HL-60/S4 treated with phorbol 12-myristate 13-acetate at 8.2 ng/mL for 4 days and 3 days (cell line): ENCODE measurements around the gene NDUFAF2.

Experiments
- in situ Hi-C: fragments of 300-500 bp; cut with MboI; formaldehyde crosslinking; loops from 2 replicates; pipeline ENCODE4 v1.15.0; 2022; ENCODE audit warnings: low sequenced_read_pairs

The NDUFAF2 gene

GRCh38 chr5:61114441-61114840, 169.4 kb downstream of the NDUFAF2 start:
- in situ Hi-C loops: no loop called here

- in situ Hi-C loops: no loop called here
Observed at GRCh38 chr5:61115968-61116367, 171.0 kb downstream of the NDUFAF2 start.

GRCh38 chr5:61119066-61119465, 174.1 kb downstream of the NDUFAF2 start:
- in situ Hi-C loops: no loop called here

- in situ Hi-C loops: no loop called here
Observed at GRCh38 chr5:61120534-61120933, 175.5 kb downstream of the NDUFAF2 start.

GRCh38 chr5:61123145-61123544, 178.1 kb downstream of the NDUFAF2 start:
- in situ Hi-C loops: no loop called here

GRCh38 chr5:61130289-61130688, 185.3 kb downstream of the NDUFAF2 start:
- in situ Hi-C loops: no loop called here

- in situ Hi-C loops: no loop called here
Observed at GRCh38 chr5:61132559-61132958, 187.6 kb downstream of the NDUFAF2 start.

- in situ Hi-C loops: no loop called here
Observed at GRCh38 chr5:61137835-61138234, 192.8 kb downstream of the NDUFAF2 start.

GRCh38 chr5:61139094-61139873, 194.3 kb downstream of the NDUFAF2 start:
- in situ Hi-C loops: no loop called here

GRCh38 chr5:61139931-61140330, 194.9 kb downstream of the NDUFAF2 start:
- in situ Hi-C loops: no loop called here

GRCh38 chr5:61141801-61142200, 196.8 kb downstream of the NDUFAF2 start:
- in situ Hi-C loops: no loop called here

GRCh38 chr5:61142391-61142790, 197.4 kb downstream of the NDUFAF2 start:
- in situ Hi-C loops: no loop called here

GRCh38 chr5:61142811-61143210, 197.8 kb downstream of the NDUFAF2 start:
- in situ Hi-C loops: no loop called here

GRCh38 chr5:61148515-61148914, 203.5 kb downstream of the NDUFAF2 start:
- in situ Hi-C loops: no loop called here

- in situ Hi-C loops: no loop called here
Observed at GRCh38 chr5:61151893-61152292, 206.9 kb downstream of the NDUFAF2 start.

- in situ Hi-C loops: no loop called here
Observed at GRCh38 chr5:61159070-61159469, 214.1 kb downstream of the NDUFAF2 start.

GRCh38 chr5:61159836-61160235, 214.8 kb downstream of the NDUFAF2 start:
- in situ Hi-C loops: no loop called here

- in situ Hi-C loops: no loop called here
Observed at GRCh38 chr5:61160497-61160896, 215.5 kb downstream of the NDUFAF2 start.

GRCh38 chr5:61162010-61162831, 217.2 kb downstream of the NDUFAF2 start, which contains the start of gene SMIM15:
SMIM15 (minus strand) TSS chr5:61162468; CDS start chr5:61160171, 2,297 bp downstream.
- in situ Hi-C loops: no loop called here

GRCh38 chr5:61162832-61163567, 218.0 kb downstream of the NDUFAF2 start:
- in situ Hi-C loops: no loop called here

GRCh38 chr5:61163905-61164304, 218.9 kb downstream of the NDUFAF2 start:
- in situ Hi-C loops: no loop called here
